ENCODE results near the gene ANKAR. TPM values are rescaled to one million over a fixed set of nuclear protein-coding genes. Genes with fewer than 3 reads are reported as not detected.

Gene ANKAR
- total and polyA plus RNA-seq, 2 of the 4 experiments (the other 2 are of a cell fraction) = 0.96 to 2.2 TPM

- no peak overlapping the region for H4K8ac ChIP-seq (ENCODE audit: low read depth in 2 of 2, low read length in 2 of 2)
- no peak overlapping the region for H2BK20ac ChIP-seq (ENCODE audit: low read depth, low read length)
- H3K79me1 ChIP-seq (ENCODE audit: low read depth in 1 of 2, low read length in 2 of 2) = no peaks in the 10 kb centered on the region
- H3K4ac ChIP-seq (ENCODE audit: low read depth, low read length) = no peak overlapping the region
- CTCF ChIA-PET = interaction anchor here (0.7 to 1.0 kb wide), 2 partner anchors 38 to 48 kb away, joined by 3 read pairs; no protein-coding TSS in a partner anchor
- H3K18ac ChIP-seq (ENCODE audit: low read depth, low read length) = no peak overlapping the region
- H2AK9ac ChIP-seq (replicated peaks; ENCODE audit: low read depth, low read length, poor library complexity) = no peak overlapping the region
- H3K27me3 ChIP-seq (ENCODE audit: control insufficient read depth, insufficient read depth, low read length) = no peaks in the 10 kb centered on the region
- H2AK5ac ChIP-seq (ENCODE audit: low read depth, low read length) = no peak overlapping the region
- POLR2A ChIA-PET (ENCODE audit: unreplicated experiment) = no interaction called here
- no peaks in the 10 kb centered on the region for H3K9me1 ChIP-seq (ENCODE audit: insufficient read depth, low read length)
- DNase-seq (peak; percentile 48), ATAC-seq (ENCODE audit: low read depth) (peak; percentile 57)
- no peaks in the 10 kb centered on the region for H3K9me3 ChIP-seq (ENCODE audit: control insufficient read depth, insufficient read depth, low read length)
- H4K91ac ChIP-seq (ENCODE audit: insufficient read depth, low read depth, low read length) = no peak overlapping the region
- no peaks in the 10 kb centered on the region for H3K4me1 ChIP-seq (ENCODE audit: control insufficient read depth, insufficient read depth, low read length)
- H3K4me2 ChIP-seq (ENCODE audit: low read depth, low read length) = no peak overlapping the region
- no peak overlapping the region for H3K9ac ChIP-seq (ENCODE audit: low read depth, low read length)
- H2BK15ac ChIP-seq (ENCODE audit: low read depth, low read length) = no peak overlapping the region
- no CpG with 5 or more reads among the region's 6 CpGs for WGBS, 2 experiments (ENCODE audit: extremely low coverage in 2 of 2, insufficient read length in 1 of 2)
- no peak overlapping the region for H3K27ac ChIP-seq (ENCODE audit: insufficient read depth, low read length)
- no peak overlapping the region for H4K5ac ChIP-seq (ENCODE audit: low read depth, low read length)
- H3K23ac ChIP-seq (ENCODE audit: low read depth, low read length) = no peak overlapping the region
- intact Hi-C loops (cut with micrococcal nuclease) (loop anchor here (2.0 kb wide), 1 partner anchor 37 kb away; the partner anchor contains the start of gene ASNSD1), in situ Hi-C loops (cut with MboI; ENCODE audit: low sequenced_read_pairs) (no loop called here), dilution Hi-C loops (cut with HindIII; ENCODE audit: low sequenced_read_pairs, unreplicated experiment) (no loop called here)
- H3K56ac ChIP-seq (ENCODE audit: extremely low read depth, insufficient read depth, low read length) = no peak overlapping the region
- no peaks in the 10 kb centered on the region for H4K20me1 ChIP-seq (ENCODE audit: insufficient read depth, low read length)
- H3K36me3 ChIP-seq (ENCODE audit: control insufficient read depth, insufficient read depth, low read length) = no peaks in the 10 kb centered on the region
- H3K14ac ChIP-seq (replicated peaks; ENCODE audit: low read depth, low read length) = no peak overlapping the region
- no TSS peak for BruUV-seq (replicated peaks)
- TF ChIP-seq USF2 (IDR thresholded peaks at IDR 0.05; ENCODE audit: low read depth, low read length) = no peak
- TF ChIP-seq RAD21 (IDR thresholded peaks at IDR 0.05; ENCODE audit: low read length) = peak; percentile 31
- TF ChIP-seq NFE2L2 (IDR thresholded peaks at IDR 0.05; ENCODE audit: low read depth, low read length) = no peak
- peak; percentile 64 for TF ChIP-seq SMC3 (IDR thresholded peaks at IDR 0.05; ENCODE audit: low read depth, low read length)
- peak; percentile 53 for TF ChIP-seq CTCF (conservative IDR thresholded peaks at IDR 0.05; ENCODE audit: low read depth, low read length)
- peak; percentile 16; the same call in 1 of the 2 replicates for TF ChIP-seq CEBPB (IDR thresholded peaks at IDR 0.05; ENCODE audit: low read depth, low read length)
- H2BK120ac ChIP-seq (ENCODE audit: low read depth, low read length) = no peak overlapping the region
- H3K4me3 ChIP-seq (ENCODE audit: insufficient read depth, low read depth, low read length) = no peak overlapping the region
- no peak overlapping the region for H2AFZ ChIP-seq (replicated peaks; ENCODE audit: low read length, poor library complexity)
- H2BK5ac ChIP-seq (ENCODE audit: low read depth, low read length, poor library complexity, severe bottlenecking) = no peak overlapping the region
Measured at GRCh38 chr2:189698020-189698887, 23.8 kb downstream of the ANKAR start.

All from IMR-90 (cell line).